ENCODE measurements around the gene YWHAB. TPM values are rescaled to one million over a fixed set of nuclear protein-coding genes. Genes with fewer than 3 reads are reported as not detected.

The YWHAB gene
- total and polyA plus RNA-seq, 11 donors, result 32.2 to 160 (median 120) TPM

GRCh38 chr20:44930517-44931168 is 45.1 kb downstream of the YWHAB start:
- ATAC-seq, result no peak

DNA sequence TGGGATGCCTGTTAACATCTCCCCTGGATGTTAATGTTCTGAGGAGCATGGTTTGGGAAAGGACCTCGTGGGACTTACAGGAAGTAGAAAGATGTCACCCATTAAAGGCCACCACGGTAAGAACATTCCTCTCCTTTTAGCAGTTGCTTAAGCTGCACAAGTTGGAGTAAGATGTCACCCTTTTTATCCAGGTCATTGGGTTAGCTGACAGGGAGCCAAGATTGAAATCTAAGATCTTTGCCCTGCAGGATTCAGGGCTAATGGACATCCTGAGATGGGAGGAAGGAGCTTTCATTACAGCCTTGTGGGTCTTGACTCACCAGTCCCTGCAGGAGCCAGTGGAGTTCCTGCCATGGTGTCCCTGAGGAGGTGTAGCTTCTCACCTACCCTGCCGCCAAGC is 46.4 kb downstream of the YWHAB start:
- peaks cover 0 to 41% (median 5%) of the 10 kb centered on the region in 9 donors for H3K36me3 ChIP-seq
- no peaks in the 10 kb centered on the region for H3K9me3 ChIP-seq
- WGBS, 4 donors, result 79 to 87% (median 85%) methylated on average over 2 to 3 of the region's 3 CpGs
- TF ChIP-seq CTCF (IDR thresholded peaks at IDR 0.05) (no peak), POLR2A (IDR thresholded peaks at IDR 0.05) (no peak)
- no peak overlapping the region for H3K4me3 ChIP-seq
- ATAC-seq (no peak), DNase-seq (no peak)
- intact Hi-C loops (cut with DNase I), result no loop called here
- no peak overlapping the region for H3K27ac ChIP-seq
- no peaks in the 10 kb centered on the region for H3K4me1 ChIP-seq
- H3K27me3 ChIP-seq, result no peaks in the 10 kb centered on the region

More at GRCh38 chr20:44930517-44931168, 45.1 kb downstream of the YWHAB start:
- intact Hi-C loops (cut with DNase I), result no loop called here
- H3K27ac ChIP-seq, result no peak overlapping the region
- no peak for DNase-seq
- no peaks in the 10 kb centered on the region for H3K27me3 ChIP-seq
- WGBS, 4 donors, result 90 to 94% (median 92%) methylated on average over 18 of the region's 18 CpGs
- H3K4me3 ChIP-seq, result no peak overlapping the region
- H3K36me3 ChIP-seq, result peaks cover 0 to 34% (median 0%) of the 10 kb centered on the region in 9 donors
- no peaks in the 10 kb centered on the region for H3K4me1 ChIP-seq
- H3K9me3 ChIP-seq, result no peaks in the 10 kb centered on the region
- TF ChIP-seq CTCF (IDR thresholded peaks at IDR 0.05), result no peak
- TF ChIP-seq POLR2A (IDR thresholded peaks at IDR 0.05), result no peak

GRCh38 chr20:44932916-44933315 is 47.4 kb downstream of the YWHAB start:
- ATAC-seq, result no peak
- 97 to 99% (median 98%) methylated on average over 8 of the region's 8 CpGs for WGBS, 4 donors
- Histone ChIP-seq H3K4me1 (no peaks in the 10 kb centered on the region), H3K27me3 (no peaks in the 10 kb centered on the region), H3K36me3 (peaks cover 0 to 48% (median 6%) of the 10 kb centered on the region in 9 donors), H3K27ac (no peak overlapping the region), H3K4me3 (no peak overlapping the region), H3K9me3 (no peaks in the 10 kb centered on the region)
- intact Hi-C loops (cut with DNase I), result no loop called here
- no peak for TF ChIP-seq POLR2A (IDR thresholded peaks at IDR 0.05)
- TF ChIP-seq CTCF (IDR thresholded peaks at IDR 0.05), result no peak
- no peak for DNase-seq

GRCh38 chr20:44936510-44936909 is 51.0 kb downstream of the YWHAB start:
- Histone ChIP-seq H3K27ac (no peak overlapping the region), H3K9me3 (no peaks in the 10 kb centered on the region), H3K4me3 (no peak overlapping the region), H3K36me3 (peaks cover 0 to 62% (median 11%) of the 10 kb centered on the region in 9 donors), H3K4me1 (no peaks in the 10 kb centered on the region), H3K27me3 (no peaks in the 10 kb centered on the region)
- TF ChIP-seq POLR2A (IDR thresholded peaks at IDR 0.05), result no peak
- TF ChIP-seq CTCF (IDR thresholded peaks at IDR 0.05), result no peak
- no peak for DNase-seq
- WGBS, 4 donors, result 94 to 95% (median 95%) methylated on average over 10 of the region's 10 CpGs
- ATAC-seq, result no peak
- intact Hi-C loops (cut with DNase I), result no loop called here

Data from heart left ventricle (tissue), 16 donors.